ENCODE measurements around the gene SLC12A7. TPM values are rescaled to one million over a fixed set of nuclear protein-coding genes. Genes with fewer than 3 reads are reported as not detected.

Gene SLC12A7
- total and polyA plus RNA-seq, 9 of the 15 experiments (the other 6 are each of a cell fraction or from before 2014, with no cell fraction given) = 0.01 to 3.1 (median 0.56) TPM

DNA sequence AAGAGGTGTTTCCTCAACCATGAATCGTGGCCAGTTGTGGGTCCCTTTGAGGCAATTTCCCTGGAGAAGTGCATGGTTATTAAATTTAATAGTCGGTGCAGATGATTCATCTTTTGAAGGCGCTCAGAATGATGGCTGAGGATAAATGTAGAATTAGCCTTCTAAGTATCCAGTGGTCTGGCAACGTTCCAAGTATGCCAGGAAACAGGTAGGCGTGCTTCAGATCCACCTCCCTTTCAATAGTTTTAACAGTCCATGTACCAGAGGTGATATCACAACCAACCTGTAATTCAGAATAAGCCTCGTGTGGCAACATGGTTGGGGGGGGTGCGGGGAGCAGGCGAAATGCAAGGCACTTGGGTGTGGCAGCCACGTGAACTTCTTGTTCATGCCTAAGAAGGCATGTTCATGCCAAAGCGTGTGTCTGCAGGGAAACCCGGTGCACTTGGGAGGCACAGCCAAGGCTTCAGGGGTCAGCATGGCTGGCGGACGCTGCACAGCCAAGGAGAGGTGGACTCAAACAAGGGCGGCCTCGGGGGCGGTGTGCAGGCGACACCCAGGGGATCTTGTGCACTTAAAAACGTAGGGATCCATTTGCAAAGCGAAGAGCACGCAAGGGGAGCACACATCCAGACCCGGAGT, 108.4 kb downstream of the SLC12A7 start (continued):
- TF ChIP-seq, protein P1, sequence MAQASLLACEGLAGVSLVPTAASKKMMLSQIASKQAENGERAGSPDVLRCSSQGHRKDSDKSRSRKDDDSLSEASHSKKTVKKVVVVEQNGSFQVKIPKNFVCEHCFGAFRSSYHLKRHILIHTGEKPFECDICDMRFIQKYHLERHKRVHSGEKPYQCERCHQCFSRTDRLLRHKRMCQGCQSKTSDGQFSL (CRISPR knock-in tag; IDR thresholded peaks at IDR 0.05) = peak; percentile 69
- TF ChIP-seq, protein P1 (tag; IDR thresholded peaks at IDR 0.05) = peak in 1 of 2 experiments; percentile 57; a peak in 1 of 4 replicates
- TF ChIP-seq SAFB2 (IDR thresholded peaks at IDR 0.05; ENCODE audit: borderline replicate concordance, low read depth, low read length, severe bottlenecking) = no peak
- no peak for TF ChIP-seq RBM14 (IDR thresholded peaks at IDR 0.05; ENCODE audit: borderline replicate concordance, insufficient read depth, low read depth, low read length)
- TF ChIP-seq NFIC (IDR thresholded peaks at IDR 0.05) = peak; percentile 93
- TF ChIP-seq ZNF143 (CRISPR knock-in tag; IDR thresholded peaks at IDR 0.05) = 0 out of 2 replicates have a peak, but pooled peaks have one; percentile 4

DNA sequence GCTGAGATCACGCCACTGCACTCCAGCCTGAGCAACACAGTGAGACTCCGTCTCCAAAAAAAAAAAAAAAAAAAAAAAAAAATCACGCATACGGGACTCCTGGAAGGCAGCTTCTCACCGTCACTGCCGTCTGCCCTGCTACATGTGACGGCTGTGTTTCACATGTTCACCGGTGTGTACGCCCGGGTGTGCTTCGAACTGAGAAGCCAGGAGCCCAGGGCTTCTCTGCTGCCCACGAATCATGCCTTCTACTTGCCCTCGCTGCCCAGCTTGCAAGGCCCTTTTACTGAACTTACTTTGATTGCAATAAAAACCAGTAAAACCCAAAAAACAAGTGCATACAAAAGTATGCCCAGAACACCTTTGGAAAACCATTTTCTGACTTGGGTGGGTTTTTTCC, 109.0 kb downstream of the SLC12A7 start:
- POLR2A ChIA-PET = interaction anchor here (1.1 kb wide), 1 partner anchor 11 kb away, joined by 3 read pairs; no protein-coding TSS in a partner anchor
- WGBS (ENCODE audit: insufficient coverage, low coverage, missing lambda C conversion rate) = 19% methylated on average over 12 of the region's 13 CpGs
- Histone ChIP-seq H2AFZ (ENCODE audit: low read depth, low read length) (no peak overlapping the region), H3K9me1 (ENCODE audit: control insufficient read depth, insufficient read depth, low read length) (no peaks in the 10 kb centered on the region), H3K27me3 (ENCODE audit: control insufficient read depth in 2 of 2, insufficient read depth in 2 of 2, low read length in 2 of 2) (peaks cover 36 to 87% of the 10 kb centered on the region in 2 experiments), H3K4me3 (no peak overlapping the region), H3K4me1 (replicated peaks in 1 of 2; ENCODE audit: control insufficient read depth in 2 of 2, insufficient read depth in 2 of 2, low read length in 2 of 2) (peaks cover 0 to 28% of the 10 kb centered on the region in 2 experiments; a peak in 3 of 5 replicates), H4K20me1 (replicated peaks; ENCODE audit: control insufficient read depth, insufficient read depth, low read length) (peaks cover 33% of the 10 kb centered on the region; the same call in 1 of the 2 replicates), H3K79me2 (ENCODE audit: control insufficient read depth, insufficient read depth, low read length) (no peaks in the 10 kb centered on the region), H3K9me3 (replicated peaks; ENCODE audit: control insufficient read depth, insufficient read depth, low read depth, low read length) (no peaks in the 10 kb centered on the region), H3K9ac (ENCODE audit: insufficient read depth in 1 of 2, low read depth in 2 of 2, low read length in 2 of 2) (no peak overlapping the region), H3K4me2 (ENCODE audit: insufficient read depth, low read length) (no peak overlapping the region), H3K27ac (ENCODE audit: extremely low read depth, low read depth, low read length) (no peak overlapping the region), H3K36me3 (ENCODE audit: control insufficient read depth, insufficient read depth, low read length) (no peaks in the 10 kb centered on the region)
- no TSS peak for BruUV-seq (replicated peaks)
- CTCF ChIA-PET (ENCODE audit: low intra/inter-chr PET ratio) = no interaction called here
- no peak for FAIRE-seq
- ATAC-seq = no peak
- DNase-seq (ENCODE audit: extremely low read depth in 1 of 4, low spot score in 3 of 4) = no peak
- in situ Hi-C loops (cut with MboI) = no loop called here
- intact Hi-C loops (cut with micrococcal nuclease) = no loop called here
- TF ChIP-seq RFX5 (IDR thresholded peaks at IDR 0.05; ENCODE audit: low read depth, low read length) (no peak), NCOA6 (IDR thresholded peaks at IDR 0.05) (no peak), SMARCC2 (IDR thresholded peaks at IDR 0.05; ENCODE audit: low read depth) (no peak), ZNF384 (IDR thresholded peaks at IDR 0.05; ENCODE audit: low read depth, low read length) (no peak), BRD4 (IDR thresholded peaks at IDR 0.05) (no peak), RBM34 (IDR thresholded peaks at IDR 0.05; ENCODE audit: borderline replicate concordance, insufficient read depth, low read length) (no peak), EHMT2 (IDR thresholded peaks at IDR 0.05) (no peak), RAD21 (CRISPR knock-in tag; conservative IDR thresholded peaks at IDR 0.05 in 1 of 2, IDR thresholded peaks at IDR 0.05 in 1 of 2) (no peak), CHD2 (IDR thresholded peaks at IDR 0.05; ENCODE audit: low read depth, low read length) (no peak), ZNF324 (CRISPR knock-in tag; IDR thresholded peaks at IDR 0.05) (no peak)
- TF ChIP-seq, protein P2, sequence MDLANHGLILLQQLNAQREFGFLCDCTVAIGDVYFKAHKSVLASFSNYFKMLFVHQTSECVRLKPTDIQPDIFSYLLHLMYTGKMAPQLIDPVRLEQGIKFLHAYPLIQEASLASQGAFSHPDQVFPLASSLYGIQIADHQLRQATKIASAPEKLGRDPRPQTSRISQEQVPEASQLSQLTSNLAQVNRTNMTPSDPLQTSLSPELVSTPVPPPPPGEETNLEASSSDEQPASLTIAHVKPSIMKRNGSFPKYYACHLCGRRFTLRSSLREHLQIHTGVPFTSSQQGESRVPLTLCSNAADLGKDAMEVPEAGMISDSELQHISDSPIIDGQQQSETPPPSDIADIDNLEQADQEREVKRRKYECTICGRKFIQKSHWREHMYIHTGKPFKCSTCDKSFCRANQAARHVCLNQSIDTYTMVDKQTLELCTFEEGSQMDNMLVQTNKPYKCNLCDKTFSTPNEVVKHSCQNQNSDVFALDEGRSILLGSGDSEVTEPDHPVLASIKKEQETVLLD (IDR thresholded peaks at IDR 0.05) = no peak
- TF ChIP-seq, protein P3, sequence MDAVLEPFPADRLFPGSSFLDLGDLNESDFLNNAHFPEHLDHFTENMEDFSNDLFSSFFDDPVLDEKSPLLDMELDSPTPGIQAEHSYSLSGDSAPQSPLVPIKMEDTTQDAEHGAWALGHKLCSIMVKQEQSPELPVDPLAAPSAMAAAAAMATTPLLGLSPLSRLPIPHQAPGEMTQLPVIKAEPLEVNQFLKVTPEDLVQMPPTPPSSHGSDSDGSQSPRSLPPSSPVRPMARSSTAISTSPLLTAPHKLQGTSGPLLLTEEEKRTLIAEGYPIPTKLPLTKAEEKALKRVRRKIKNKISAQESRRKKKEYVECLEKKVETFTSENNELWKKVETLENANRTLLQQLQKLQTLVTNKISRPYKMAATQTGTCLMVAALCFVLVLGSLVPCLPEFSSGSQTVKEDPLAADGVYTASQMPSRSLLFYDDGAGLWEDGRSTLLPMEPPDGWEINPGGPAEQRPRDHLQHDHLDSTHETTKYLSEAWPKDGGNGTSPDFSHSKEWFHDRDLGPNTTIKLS (IDR thresholded peaks at IDR 0.05; ENCODE audit: borderline replicate concordance, low read depth) = no peak

All from K562 (cell line).